H1 (cell line): ENCODE data around the gene ZNF407. TPM values are rescaled to one million over a fixed set of nuclear protein-coding genes. Genes with fewer than 3 reads are reported as not detected.

Source experiments
- CTCF ChIA-PET: fragments of 300-600 bp; sonication (Branson Sonifier 250); formaldehyde crosslinking; loops from one replicate; lab custom pipeline; 2021; ENCODE audit not compliant: partially characterized antibody; lab: Charles Lee
- POLR2A ChIA-PET: fragments of 300-600 bp; sonication (Branson Sonifier 250); formaldehyde crosslinking; loops from one replicate; lab custom pipeline; 2021; ENCODE audit warnings: inconsistent platforms; ENCODE audit not compliant: partially characterized antibody; lab: Charles Lee
- DNase-seq, 2 experiments: peaks; one replicate each; pipeline versions ENCODE4 v3.0.0 to v3.0.0-alpha.2; 2010 to 2022; ENCODE audit warnings: low spot score in 2 of 2, low read depth in 1 of 2, mixed read lengths in 1 of 2
- FAIRE-seq: peaks from 2 replicates; lab custom pipeline; 2011; peaks lifted over from hg19 to GRCh38; lab: Jason Lieb, UNC
- H2AFZ ChIP-seq: 2 replicates; pipeline ENCODE4 v1.8.1; 2012; ENCODE audit warnings: low read length, inconsistent platforms
- H2AK5ac ChIP-seq: 2 replicates; pipeline ENCODE4 v1.6.1; 2013; ENCODE audit warnings: low read depth, low read length
- H2BK120ac ChIP-seq: replicated peaks from 2 replicates; pipeline ENCODE3; 2013; ENCODE audit warnings: low read depth, low read length, inconsistent platforms
- H2BK12ac ChIP-seq: 2 replicates; pipeline ENCODE4 v1.6.1; 2013; ENCODE audit warnings: low read depth, low read length
- H2BK15ac ChIP-seq: 2 replicates; pipeline ENCODE4 v1.6.1; 2013; ENCODE audit warnings: low read length
- H2BK20ac ChIP-seq: 2 replicates; pipeline ENCODE4 v1.6.1; 2013; ENCODE audit warnings: low read length
- H2BK5ac ChIP-seq: 2 replicates; pipeline ENCODE4 v1.6.1; 2013; ENCODE audit warnings: low read depth, low read length
- H3K14ac ChIP-seq: 2 replicates; pipeline ENCODE4 v1.6.1; 2013; ENCODE audit warnings: inconsistent platforms; ENCODE audit not compliant: insufficient read length
- H3K18ac ChIP-seq: 2 replicates; pipeline ENCODE4 v1.6.1; 2013; ENCODE audit warnings: low read length; ENCODE audit errors: extremely low read depth
- H3K23ac ChIP-seq: 2 replicates; pipeline ENCODE4 v1.6.1; 2013; ENCODE audit warnings: inconsistent platforms; ENCODE audit not compliant: insufficient read length
- H3K23me2 ChIP-seq: 2 replicates; pipeline ENCODE4 v1.6.1; 2013; ENCODE audit warnings: low read depth, low read length
- H3K27ac ChIP-seq: 2 replicates; pipeline ENCODE4 v1.6.1; 2011; ENCODE audit warnings: low read depth, low read length, inconsistent platforms
- H3K27me3 ChIP-seq, 4 experiments: replicated peaks in 1 of 4; 1 replicate in 1 of 4; 2 replicates in 3 of 4; pipeline versions ENCODE4 v1.6.1 to v1.8.1; 2011 to 2013; ENCODE audit warnings: low read length in 3 of 4, mild to moderate bottlenecking in 3 of 4, inconsistent platforms in 2 of 4, mixed read lengths in 2 of 4, moderate library complexity in 1 of 4; ENCODE audit not compliant: control insufficient read depth in 3 of 4, insufficient read depth in 3 of 4; ENCODE audit errors: extremely low read depth in 1 of 4
- H3K36me3 ChIP-seq, 4 experiments: 2 replicates each; pipeline versions ENCODE4 v1.6.1 to v1.8.1; 2011 to 2013; ENCODE audit warnings: mild to moderate bottlenecking in 4 of 4, low read length in 3 of 4, moderate library complexity in 2 of 4, control low read depth in 1 of 4, inconsistent platforms in 1 of 4; ENCODE audit not compliant: insufficient read depth in 4 of 4, control insufficient read depth in 2 of 4
- H3K4ac ChIP-seq: replicated peaks from 2 replicates; pipeline ENCODE3; 2013; ENCODE audit warnings: low read length, low read depth, mixed read lengths, inconsistent platforms; ENCODE audit not compliant: insufficient read length
- H3K4me1 ChIP-seq, 4 experiments: replicated peaks in 1 of 4; 1 replicate in 1 of 4; 2 replicates in 3 of 4; pipeline versions ENCODE4 v1.6.1 to v1.8.1; 2011 to 2013; ENCODE audit warnings: low read length in 3 of 4, inconsistent platforms in 2 of 4, mixed read lengths in 1 of 4; ENCODE audit not compliant: insufficient read depth in 4 of 4, control insufficient read depth in 3 of 4
- H3K4me2 ChIP-seq, 2 experiments: 2 replicates each; pipeline versions ENCODE4 v1.6.1 to v1.8.1; 2011 to 2013; ENCODE audit warnings: low read depth in 2 of 2, low read length in 2 of 2, control low read depth in 1 of 2, inconsistent platforms in 1 of 2, mild to moderate bottlenecking in 1 of 2; ENCODE audit not compliant: insufficient read depth in 1 of 2
- H3K4me3 ChIP-seq, 4 experiments: fragments of 200-600, 300-600 bp in 1 of 4; sonication (generic), shearing (Covaris generic), sonication (Bioruptor Twin) in 1 of 4; 2 replicates each; pipeline versions ENCODE4 v1.5.1 to v1.8.1; 2011 to 2016; ENCODE audit warnings: low read length in 4 of 4, low read depth in 3 of 4, control low read depth in 2 of 4, inconsistent platforms in 2 of 4, mild to moderate bottlenecking in 2 of 4, mixed read lengths in 1 of 4, moderate library complexity in 1 of 4; ENCODE audit not compliant: insufficient read depth in 2 of 4; ENCODE audit errors: extremely low read depth in 1 of 4
- H3K56ac ChIP-seq: replicated peaks from 2 replicates; pipeline ENCODE3; 2013; ENCODE audit warnings: low read depth, mild to moderate bottlenecking, mixed read lengths, low read length, inconsistent platforms; ENCODE audit not compliant: insufficient read length
- H3K79me1 ChIP-seq: 2 replicates; pipeline ENCODE4 v1.6.1; 2013; ENCODE audit warnings: low read depth, low read length, control low read depth
- H3K79me2 ChIP-seq, 2 experiments: 2 replicates each; pipeline versions ENCODE4 v1.6.1 to v1.8.1; 2012 to 2013; ENCODE audit warnings: low read length in 2 of 2, mild to moderate bottlenecking in 2 of 2, inconsistent platforms in 1 of 2; ENCODE audit not compliant: insufficient read depth in 2 of 2, control insufficient read depth in 1 of 2
- H3K9ac ChIP-seq, 4 experiments: replicated peaks in 1 of 4; 1 replicate in 1 of 4; 2 replicates in 3 of 4; pipeline versions ENCODE4 v1.6.1 to v1.8.1; 2011 to 2013; ENCODE audit warnings: low read depth in 3 of 4, low read length in 3 of 4, control low read depth in 2 of 4, mild to moderate bottlenecking in 2 of 4, moderate library complexity in 2 of 4, inconsistent platforms in 1 of 4; ENCODE audit errors: extremely low read depth in 1 of 4
- H3K9me3 ChIP-seq, 2 experiments: 2 replicates each; pipeline versions ENCODE4 v1.6.1 to v1.8.1; 2012 to 2013; ENCODE audit warnings: mild to moderate bottlenecking in 2 of 2, moderate library complexity in 2 of 2, control low read depth in 1 of 2, inconsistent platforms in 1 of 2, low read depth in 1 of 2, low read length in 1 of 2, mixed read lengths in 1 of 2; ENCODE audit not compliant: insufficient read depth in 2 of 2
- H4K20me1 ChIP-seq, 2 experiments: replicated peaks in 1 of 2; 2 replicates each; pipeline versions ENCODE3 to v1.8.1; 2011 to 2013; ENCODE audit warnings: inconsistent platforms in 2 of 2, low read length in 2 of 2, mild to moderate bottlenecking in 1 of 2; ENCODE audit not compliant: insufficient read depth in 2 of 2, control insufficient read depth in 1 of 2
- H4K5ac ChIP-seq: 2 replicates; pipeline ENCODE4 v1.6.1; 2013; ENCODE audit warnings: low read length, low read depth, mixed read lengths, inconsistent platforms; ENCODE audit not compliant: insufficient read length
- H4K8ac ChIP-seq: 2 replicates; pipeline ENCODE4 v1.8.0; 2013; ENCODE audit warnings: mild to moderate bottlenecking, moderate library complexity, low read length, inconsistent platforms; ENCODE audit not compliant: insufficient read depth; ENCODE audit errors: extremely low read depth
- H4K91ac ChIP-seq: replicated peaks from 2 replicates; pipeline ENCODE3; 2013; ENCODE audit warnings: low read length, mixed read lengths, inconsistent platforms; ENCODE audit not compliant: insufficient read length
- BRCA1 ChIP-seq: IDR thresholded peaks from 2 replicates; pipeline ENCODE4 v1.6.1; 2012; ENCODE audit warnings: low read depth, low read length, improper control_type of control experiment
- RAD21 ChIP-seq, 2 experiments: IDR thresholded peaks in 1 of 2; conservative IDR thresholded peaks in 1 of 2; 2 replicates each; pipeline ENCODE4 v1.6.1; 2011; ENCODE audit warnings: low read depth in 2 of 2, low read length in 2 of 2, improper control_type of control experiment in 1 of 2, inconsistent platforms in 1 of 2, mild to moderate bottlenecking in 1 of 2, moderate library complexity in 1 of 2
- TAF1 ChIP-seq: IDR thresholded peaks from 2 replicates; pipeline ENCODE4 v1.6.1; 2011; ENCODE audit warnings: mild to moderate bottlenecking, low read depth, low read length
- USF2 ChIP-seq: IDR thresholded peaks from 2 replicates; pipeline ENCODE4 v1.6.1; 2011; ENCODE audit warnings: low read length, improper control_type of control experiment
- WGBS, 2 experiments: shearing (Covaris generic) in 1 of 2; methylation state at CpG; one replicate each; pipeline versions ENCODE4 v1.1.6 to v1.1.7; 2013 to 2015; ENCODE audit warnings: low lambda C conversion rate in 2 of 2, mixed read lengths in 2 of 2, inconsistent platforms in 1 of 2, low coverage in 1 of 2, missing lambda C conversion rate in 1 of 2; ENCODE audit not compliant: insufficient replicate concordance in 2 of 2, insufficient coverage in 1 of 2, insufficient read length in 1 of 2; ENCODE audit errors: extremely low coverage in 1 of 2, missing lambda C conversion rate in 1 of 2; 5-methylcytosine and 5-hydroxymethylcytosine counted together
- polyA plus RNA-seq, 7 experiments: library from polyadenylated mRNA; depleted of rRNA in 3 of 7; stranded (reverse) in 5 of 7; unstranded in 2 of 7; fragments of >200 nt in 5 of 7; fragments of 200-250 nt in 2 of 7; gene quantifications; 1 replicate in 5 of 7; 2 replicates in 1 of 7; 4 replicates in 1 of 7; pipeline versions ENCODE4 v1.2.1 to v1.2.3, GENCODE V29; 2011 to 2013; ENCODE audit warnings: missing spikeins in 2 of 7, mixed read lengths in 2 of 7
- total RNA-seq: library from RNA; stranded (reverse); fragmentation: NEBNext Ultra II Directional; extraction: Animal tissue kit (Norgen Biotek cat#: 25700); gene quantifications from 2 replicates; pipeline ENCODE4 v1.2.1, GENCODE V29; 2021
- TF ChIP-seq, protein P1 (sequence below), 3 experiments: IDR thresholded peaks; 1 replicate in 2 of 3; 2 replicates in 1 of 3; pipeline versions ENCODE4 v1.5.1 to v1.6.1; 2011; ENCODE audit warnings: low read length in 3 of 3, mild to moderate bottlenecking in 3 of 3, inconsistent platforms in 2 of 3, low read depth in 1 of 3, moderate library complexity in 1 of 3; ENCODE audit not compliant: insufficient read depth in 1 of 3; ENCODE audit errors: control extremely low read depth in 1 of 3

The ZNF407 gene
- total and polyA plus RNA-seq, 2 of the 8 experiments (the other 6 are each of a cell fraction or from before 2014, with no cell fraction given) = 1.5 to 6.8 TPM

- H3K56ac ChIP-seq = no peak overlapping the region
- H4K20me1 ChIP-seq = no peaks in the 10 kb centered on the region
- H3K27ac ChIP-seq = no peak overlapping the region
- H3K9ac ChIP-seq = no peak overlapping the region
- H3K18ac ChIP-seq = no peak overlapping the region
- no peak overlapping the region for H2BK15ac ChIP-seq
- H3K4me2 ChIP-seq = no peak overlapping the region
- peak overlapping the region; percentile 35 for H3K23ac ChIP-seq
- H3K79me2 ChIP-seq = no peaks in the 10 kb centered on the region
- 0 out of 2 replicates have a peak, but pooled peaks have one; percentile 8 for TF ChIP-seq USF2
- peak; percentile 68 to 75 for TF ChIP-seq RAD21 (IDR thresholded peaks at IDR 0.05 in 1 of 2, conservative IDR thresholded peaks at IDR 0.05 in 1 of 2; ENCODE audit: low read depth in 2 of 2, low read length in 2 of 2)
- TF ChIP-seq BRCA1 = no peak
- TF ChIP-seq TAF1 = no peak
- TF ChIP-seq, protein P1, sequence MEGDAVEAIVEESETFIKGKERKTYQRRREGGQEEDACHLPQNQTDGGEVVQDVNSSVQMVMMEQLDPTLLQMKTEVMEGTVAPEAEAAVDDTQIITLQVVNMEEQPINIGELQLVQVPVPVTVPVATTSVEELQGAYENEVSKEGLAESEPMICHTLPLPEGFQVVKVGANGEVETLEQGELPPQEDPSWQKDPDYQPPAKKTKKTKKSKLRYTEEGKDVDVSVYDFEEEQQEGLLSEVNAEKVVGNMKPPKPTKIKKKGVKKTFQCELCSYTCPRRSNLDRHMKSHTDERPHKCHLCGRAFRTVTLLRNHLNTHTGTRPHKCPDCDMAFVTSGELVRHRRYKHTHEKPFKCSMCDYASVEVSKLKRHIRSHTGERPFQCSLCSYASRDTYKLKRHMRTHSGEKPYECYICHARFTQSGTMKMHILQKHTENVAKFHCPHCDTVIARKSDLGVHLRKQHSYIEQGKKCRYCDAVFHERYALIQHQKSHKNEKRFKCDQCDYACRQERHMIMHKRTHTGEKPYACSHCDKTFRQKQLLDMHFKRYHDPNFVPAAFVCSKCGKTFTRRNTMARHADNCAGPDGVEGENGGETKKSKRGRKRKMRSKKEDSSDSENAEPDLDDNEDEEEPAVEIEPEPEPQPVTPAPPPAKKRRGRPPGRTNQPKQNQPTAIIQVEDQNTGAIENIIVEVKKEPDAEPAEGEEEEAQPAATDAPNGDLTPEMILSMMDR (IDR thresholded peaks at IDR 0.05; ENCODE audit: control extremely low read depth in 1 of 3, insufficient read depth in 1 of 3, low read depth in 1 of 3, low read length in 3 of 3) = peak in 2 of 3 experiments; percentile 64 to 66; a peak in 3 of 4 replicates
- no peak overlapping the region for H4K5ac ChIP-seq
- no peak overlapping the region for H3K14ac ChIP-seq
- no peak overlapping the region for H2BK5ac ChIP-seq
- FAIRE-seq = peak; percentile 85
- no peak overlapping the region for H3K4ac ChIP-seq
- ChIA-PET POLR2A (no interaction called here), CTCF (interaction anchor here (0.7 to 2.3 kb wide), 12 partner anchors 8 to 312 kb away, joined by 3 to 11 read pairs (median 4); no protein-coding TSS in a partner anchor)
- WGBS, 2 experiments = 54% methylated on average over 7 of the region's 7 CpGs; no CpG with 5 or more reads in 1 of the 2 experiments
- no peak overlapping the region for H2BK120ac ChIP-seq
- no peaks in the 10 kb centered on the region for H3K9me3 ChIP-seq
- no peak overlapping the region for H2AK5ac ChIP-seq
- H3K4me3 ChIP-seq = no peak overlapping the region
- no peaks in the 10 kb centered on the region for H3K27me3 ChIP-seq
- no peaks in the 10 kb centered on the region; a peak in 1 of 7 replicates for H3K4me1 ChIP-seq
- peak in 1 of 2 experiments; percentile 10 for DNase-seq
- no peak overlapping the region for H4K91ac ChIP-seq
- H3K36me3 ChIP-seq = no peaks in the 10 kb centered on the region
- H3K23me2 ChIP-seq = no peaks in the 10 kb centered on the region
- no peaks in the 10 kb centered on the region for H3K79me1 ChIP-seq
- H2BK20ac ChIP-seq = no peak overlapping the region
- H4K8ac ChIP-seq = no peak overlapping the region
- no peak overlapping the region for H2BK12ac ChIP-seq
- no peak overlapping the region for H2AFZ ChIP-seq
Measured at GRCh38 chr18:74963820-74964446, 366.3 kb downstream of the ZNF407 start.
